K562 (cell line): Measurements from ENCODE around the gene SNAPC3. TPM values are rescaled to one million over a fixed set of nuclear protein-coding genes. Genes with fewer than 3 reads are reported as not detected.
A peak's percentile ranks its signal among the peaks of the same experiment; 100 is the strongest.

Experiments
- ARID1B ChIP-seq: fragments of 450-650 bp; IDR thresholded peaks from 2 replicates; pipeline ENCODE4 v1.6.1; 2016; ENCODE audit warnings: antibody characterized with exemption, mild to moderate bottlenecking, inconsistent platforms
- CBX5 ChIP-seq: IDR thresholded peaks from 2 replicates; pipeline ENCODE4 v1.6.1; 2014; ENCODE audit warnings: low read depth, borderline replicate concordance
- CREB3 ChIP-seq: fragments of 450-650 bp; conservative IDR thresholded peaks from 2 replicates; pipeline ENCODE4 v1.6.1; 2016; ENCODE audit warnings: missing genetic modification characterization, low read depth, mild to moderate bottlenecking, missing compliant biosample characterization, moderate library complexity
- CREBBP ChIP-seq: IDR thresholded peaks from one replicate; pipeline ENCODE4 v1.6.1; 2012; ENCODE audit warnings: low read depth, mild to moderate bottlenecking, control low read depth, inconsistent platforms, low read length
- DIDO1 ChIP-seq: fragments of 450-650 bp; IDR thresholded peaks from 2 replicates; pipeline ENCODE4 v1.6.1; 2016; ENCODE audit warnings: low read depth, missing biosample characterization, missing genetic modification characterization
- EHMT2 ChIP-seq: fragments of 450-650 bp; IDR thresholded peaks from 2 replicates; pipeline ENCODE4 v1.6.1; 2018; ENCODE audit warnings: antibody characterized with exemption
- ILF3 ChIP-seq: fragments of 450-650 bp; IDR thresholded peaks from 2 replicates; pipeline ENCODE4 v1.6.1; 2018; ENCODE audit warnings: antibody characterized with exemption, mild to moderate bottlenecking, moderate library complexity, borderline replicate concordance
- MAFF ChIP-seq: IDR thresholded peaks from 2 replicates; pipeline ENCODE4 v1.6.1; 2012; ENCODE audit warnings: low read length, improper control_type of control experiment
- MAX ChIP-seq: sonication (generic); formaldehyde crosslinking; IDR thresholded peaks from 2 replicates; pipeline ENCODE4 v1.9.0; 2022; ENCODE audit warnings: mild to moderate bottlenecking, missing genetic modification reagents
- PHF21A ChIP-seq: fragments of 450-650 bp; IDR thresholded peaks from 2 replicates; pipeline ENCODE4 v1.6.1; 2017; ENCODE audit warnings: low read depth, borderline replicate concordance
- PHTF2 ChIP-seq: fragments of 250-450 bp; sonication (Bioruptor Pico); IDR thresholded peaks from 2 replicates; pipeline ENCODE4 v1.5.0; 2021; ENCODE audit warnings: mild to moderate bottlenecking
- POLR3A ChIP-seq: IDR thresholded peaks from 2 replicates; pipeline ENCODE4 v1.6.1; 2011; ENCODE audit warnings: borderline replicate concordance, mild to moderate bottlenecking, moderate library complexity; ENCODE audit not compliant: insufficient read length, insufficient read depth; ENCODE audit errors: extremely low read depth
- RBBP5 ChIP-seq: fragments of 200-600 bp; sonication (generic); IDR thresholded peaks from 2 replicates; pipeline ENCODE4 v1.6.1; 2012; ENCODE audit warnings: borderline replicate concordance, mild to moderate bottlenecking, low read length, control low read depth, inconsistent platforms; ENCODE audit not compliant: insufficient read depth, poor library complexity, severe bottlenecking
- RCOR1 ChIP-seq, 2 experiments: IDR thresholded peaks; 2 replicates each; pipeline ENCODE4 v1.6.1; 2012; ENCODE audit warnings: low read depth in 2 of 2, low read length in 2 of 2, borderline replicate concordance in 1 of 2, improper control_type of control experiment in 1 of 2
- SLC30A9 ChIP-seq: fragments of 250-450 bp; sonication (Bioruptor Pico); IDR thresholded peaks from 2 replicates; pipeline ENCODE4 v1.8.0; 2022; ENCODE audit warnings: mild to moderate bottlenecking, moderate library complexity
- SMAD4 ChIP-seq: fragments of 250-450 bp; sonication (Bioruptor Pico); conservative IDR thresholded peaks from 2 replicates; pipeline ENCODE4 v1.8.0; 2021; ENCODE audit warnings: inconsistent platforms, mild to moderate bottlenecking, moderate library complexity
- SP2 ChIP-seq: IDR thresholded peaks from 2 replicates; pipeline ENCODE4 v1.6.1; 2011; ENCODE audit warnings: mild to moderate bottlenecking, low read depth, low read length, moderate library complexity; ENCODE audit not compliant: poor library complexity, severe bottlenecking; ENCODE audit errors: extremely low read depth
- STAT6 ChIP-seq: sonication (generic); formaldehyde crosslinking; IDR thresholded peaks from 2 replicates; pipeline ENCODE4 v1.8.1; 2023; ENCODE audit warnings: mild to moderate bottlenecking, missing genetic modification reagents
- ZC3H4 ChIP-seq: sonication (generic); formaldehyde crosslinking; IDR thresholded peaks from 2 replicates; pipeline ENCODE4 v1.9.0; 2021; ENCODE audit warnings: missing genetic modification reagents, borderline replicate concordance
- ZFPM2 ChIP-seq: fragments of 250-450 bp; sonication (Bioruptor Pico); IDR thresholded peaks from 2 replicates; pipeline ENCODE4 v1.5.1; 2022; ENCODE audit warnings: mild to moderate bottlenecking
- ZFX ChIP-seq: sonication (generic); formaldehyde crosslinking; IDR thresholded peaks from 2 replicates; pipeline ENCODE4 v1.8.0; 2022; ENCODE audit warnings: mild to moderate bottlenecking, missing genetic modification reagents, moderate library complexity
- ZNF740 ChIP-seq, 3 experiments: fragments of 200-800 bp in 1 of 3; sonication (Bioruptor generic) in 1 of 3; sonication (generic) in 1 of 3; formaldehyde crosslinking in 1 of 3; IDR thresholded peaks; 2 replicates each; pipeline versions ENCODE4 v1.6.1 to v1.8.0; 2016 to 2022; ENCODE audit warnings: mild to moderate bottlenecking in 2 of 3, missing compliant biosample characterization in 2 of 3, missing genetic modification characterization in 2 of 3, missing genetic modification reagents in 1 of 3
- ZSCAN29 ChIP-seq: fragments of 450-650 bp; IDR thresholded peaks from 2 replicates; pipeline ENCODE4 v1.6.1; 2017
- polyA plus RNA-seq, 8 experiments: library from polyadenylated mRNA; depleted of rRNA in 4 of 8; stranded (reverse) in 5 of 8; unstranded in 3 of 8; fragments of >200 nt; fragmentation: Nextera tagmentation in 2 of 8; fragmentation: Illumina TruSeq in 1 of 8; extraction: Ambion mirVana in 2 of 8; extraction: Trizol in 1 of 8; gene quantifications; 2 replicates each; pipeline versions ENCODE4 v1.2.1 to v1.2.3, GENCODE V29; 2011 to 2014; ENCODE audit warnings: inconsistent platforms in 1 of 8, missing spikeins in 1 of 8
- total RNA-seq, 7 experiments: library from RNA; depleted of rRNA in 6 of 7; stranded (reverse); fragments of >200 nt in 6 of 7; fragmentation: Illumina TruSeq in 2 of 7; extraction: Trizol in 2 of 7; gene quantifications; 2 replicates each; pipeline versions ENCODE4 v1.2.1 to v1.2.3, GENCODE V29; 2011 to 2021; ENCODE audit warnings: low replicate concordance in 1 of 7

The SNAPC3 gene
- total and polyA plus RNA-seq, 9 of the 15 experiments (the other 6 are each of a cell fraction or from before 2014, with no cell fraction given) = 2.3 to 38.9 (median 19.8) TPM

GRCh38 chr9:15510789-15511575 lies 88.3 kb downstream of the SNAPC3 start, which contains the start of gene PSIP1 (continued):
- TF ChIP-seq ZFX (CRISPR knock-in tag) (peak; percentile 77), STAT6 (CRISPR knock-in tag) (no peak), ARID1B (peak; percentile 32), CREBBP (no peak), SP2 (no peak), ZSCAN29 (peak; percentile 67; the same call in 1 of the 2 replicates), EHMT2 (no peak), SLC30A9 (no peak), RBBP5 (peak; percentile 87), POLR3A (no peak), ZFPM2 (CRISPR knock-in tag) (no peak), PHF21A (no peak), CBX5 (no peak), SMAD4 (peak; percentile 64), ZC3H4 (CRISPR knock-in tag) (no peak), DIDO1 (tag) (no peak), CREB3 (tag) (no peak), PHTF2 (no peak), ILF3 (peak; percentile 45; the same call in 1 of the 2 replicates), ZNF740 (CRISPR knock-in tag; IDR thresholded peaks at IDR 0.05) (peak; percentile 89), ZNF740 (tag; IDR thresholded peaks at IDR 0.05) (no peak), MAFF (peak; percentile 65; the same call in 1 of the 2 replicates), MAX (CRISPR knock-in tag) (no peak), RCOR1 (IDR thresholded peaks at IDR 0.05; ENCODE audit: borderline replicate concordance in 1 of 2, low read depth in 2 of 2, low read length in 2 of 2) (no peak; a peak in 1 of 4 replicates)
